CD4-positive, alpha-beta T cell treated with Interleukin-4 for 1 hour (primary cell): ENCODE data around the gene AICDA.

ENCODE experiments used
- DNase-seq, 2 donors: peaks; one replicate each; pipeline ENCODE4 v3.0.0-alpha.2; 2020 to 2022

AICDA gene

DNA sequence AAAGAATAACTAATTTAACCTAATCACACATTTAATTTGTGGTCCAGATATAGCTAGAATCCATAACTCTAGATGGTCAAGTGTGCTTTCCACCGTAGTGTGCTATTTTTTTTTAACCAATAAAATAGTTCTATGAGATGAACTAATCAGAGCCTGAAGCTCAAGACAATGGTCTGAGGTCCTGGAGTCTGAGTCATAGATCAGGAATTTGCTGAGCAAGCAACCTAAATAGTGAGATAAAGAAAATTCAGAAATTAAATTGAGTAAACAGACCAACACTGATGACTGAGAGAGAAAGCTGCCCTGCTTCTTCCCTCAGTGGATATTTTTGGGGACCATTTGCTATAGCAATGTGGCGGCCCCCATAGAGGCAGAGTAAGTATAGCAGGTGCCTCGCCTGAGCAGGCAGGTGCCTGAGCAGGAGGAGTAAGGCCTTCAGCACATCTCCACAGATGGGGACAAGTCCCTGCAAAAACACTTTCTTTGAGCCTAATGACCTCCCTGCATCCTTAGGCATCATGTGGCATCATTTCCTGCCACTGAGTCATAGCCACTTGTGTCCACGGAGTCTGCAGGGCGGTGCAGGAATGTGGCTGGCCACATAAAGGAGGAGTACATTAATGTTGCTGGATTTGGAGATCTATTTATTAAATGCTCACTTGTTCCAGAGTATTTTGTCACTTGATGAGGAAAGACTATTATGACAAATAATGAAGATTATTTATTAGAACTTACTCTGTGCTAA is 58.0 kb downstream of the AICDA start:
- DNase-seq = no peak

DNA sequence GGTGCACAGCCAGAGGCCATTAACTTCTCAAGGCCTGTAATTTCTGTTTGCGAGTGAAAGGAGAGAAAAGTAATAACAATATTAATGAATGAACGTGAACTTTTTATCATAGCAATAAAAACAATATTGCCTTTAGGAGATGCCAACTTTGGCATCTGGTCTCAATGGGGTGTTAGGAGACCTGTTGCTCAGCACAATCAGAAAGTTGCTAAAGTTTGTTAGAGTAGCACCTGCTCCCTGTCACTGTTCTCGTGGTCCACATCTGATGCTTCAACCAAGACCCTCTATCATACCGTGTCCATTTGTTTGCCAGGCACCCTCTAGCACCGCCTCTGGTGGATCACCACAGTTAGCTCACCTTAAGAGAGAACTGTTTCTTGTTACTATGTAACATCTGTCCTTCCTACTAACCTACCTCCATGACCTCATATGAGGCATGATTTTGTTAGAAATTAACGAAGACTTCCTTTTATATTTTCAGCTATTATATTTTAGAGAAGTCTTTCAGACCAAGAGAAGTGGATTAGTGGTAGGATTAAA is 59.5 kb downstream of the AICDA start:
- DNase-seq = no peak
